Astrocyte of the spinal cord (primary cell): ENCODE results near the gene ALKBH5.

Source experiments
- DNase-seq: peaks from one replicate; pipeline ENCODE4 v3.0.0; 2011; ENCODE audit warnings: low read depth, low spot score
- H3K4me3 ChIP-seq: 2 replicates; pipeline ENCODE4 v1.5.1; 2011; ENCODE audit warnings: low read depth, mild to moderate bottlenecking, low read length, moderate library complexity
- in situ Hi-C: cut with HindIII; loops from 2 replicates; pipeline ENCODE4 v1.10.0; 2017; ENCODE audit warnings: low sequenced_read_pairs
- TF ChIP-seq, protein P1 (sequence below): IDR thresholded peaks from 2 replicates; pipeline ENCODE4 v1.5.1; 2012; ENCODE audit warnings: low read depth, mild to moderate bottlenecking, low read length, inconsistent platforms

Gene ALKBH5

GRCh38 chr17:18224387-18225120 is 40.9 kb downstream of the ALKBH5 start:
- peak; percentile 4 for DNase-seq
- peak overlapping the region; percentile 19 for H3K4me3 ChIP-seq
- TF ChIP-seq, protein P1, sequence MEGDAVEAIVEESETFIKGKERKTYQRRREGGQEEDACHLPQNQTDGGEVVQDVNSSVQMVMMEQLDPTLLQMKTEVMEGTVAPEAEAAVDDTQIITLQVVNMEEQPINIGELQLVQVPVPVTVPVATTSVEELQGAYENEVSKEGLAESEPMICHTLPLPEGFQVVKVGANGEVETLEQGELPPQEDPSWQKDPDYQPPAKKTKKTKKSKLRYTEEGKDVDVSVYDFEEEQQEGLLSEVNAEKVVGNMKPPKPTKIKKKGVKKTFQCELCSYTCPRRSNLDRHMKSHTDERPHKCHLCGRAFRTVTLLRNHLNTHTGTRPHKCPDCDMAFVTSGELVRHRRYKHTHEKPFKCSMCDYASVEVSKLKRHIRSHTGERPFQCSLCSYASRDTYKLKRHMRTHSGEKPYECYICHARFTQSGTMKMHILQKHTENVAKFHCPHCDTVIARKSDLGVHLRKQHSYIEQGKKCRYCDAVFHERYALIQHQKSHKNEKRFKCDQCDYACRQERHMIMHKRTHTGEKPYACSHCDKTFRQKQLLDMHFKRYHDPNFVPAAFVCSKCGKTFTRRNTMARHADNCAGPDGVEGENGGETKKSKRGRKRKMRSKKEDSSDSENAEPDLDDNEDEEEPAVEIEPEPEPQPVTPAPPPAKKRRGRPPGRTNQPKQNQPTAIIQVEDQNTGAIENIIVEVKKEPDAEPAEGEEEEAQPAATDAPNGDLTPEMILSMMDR: no peak
- in situ Hi-C loops: no loop called here

GRCh38 chr17:18225121-18225641 is 41.6 kb downstream of the ALKBH5 start, which contains the start of gene LLGL1:
TSS of gene LLGL1 (plus strand) at chr17:18225635. CDS start at chr17:18225683, 48 bp downstream.
- peak; percentile 96 for DNase-seq
- TF ChIP-seq, protein P1: no peak
- in situ Hi-C loops: no loop called here
- H3K4me3 ChIP-seq: peak within 1 kb of the TSS; percentile 92

- peak overlapping the region; percentile 92 for H3K4me3 ChIP-seq
- in situ Hi-C loops: no loop called here
- peak; percentile 7 for DNase-seq
Measured at GRCh38 chr17:18225642-18226283, 42.1 kb downstream of the ALKBH5 start.

GRCh38 chr17:18226284-18226945 is 42.8 kb downstream of the ALKBH5 start:
- H3K4me3 ChIP-seq: peak overlapping the region; percentile 92
- TF ChIP-seq, protein P1: no peak
- DNase-seq: no peak
- in situ Hi-C loops: no loop called here

More at GRCh38 chr17:18225642-18226283, 42.1 kb downstream of the ALKBH5 start:
- TF ChIP-seq, protein P1: no peak

- in situ Hi-C loops: no loop called here
- TF ChIP-seq, protein P1: no peak
- DNase-seq: no peak
- H3K4me3 ChIP-seq: no peak overlapping the region
Measured at GRCh38 chr17:18227635-18228034, 44.0 kb downstream of the ALKBH5 start.

- TF ChIP-seq, protein P1: no peak
- DNase-seq: no peak
- H3K4me3 ChIP-seq: no peak overlapping the region
- in situ Hi-C loops: no loop called here
Measured at GRCh38 chr17:18228176-18228682, 44.6 kb downstream of the ALKBH5 start.
